ENCODE data around the gene PRXL2C.
A peak's percentile ranks its signal among the peaks of the same experiment; 100 is the strongest.

Gene PRXL2C

GRCh38 chr9:96626912-96627311 lies 28.2 kb downstream of the PRXL2C start:
- no peak for DNase-seq (ENCODE audit: insufficient read length, low spot score)
- FAIRE-seq: peak; percentile 20
- TF ChIP-seq POLR2A (IDR thresholded peaks at IDR 0.05; ENCODE audit: low read depth, low read length): no peak

GRCh38 chr9:96621618-96622017 lies 33.5 kb downstream of the PRXL2C start:
- no peak for TF ChIP-seq POLR2A (IDR thresholded peaks at IDR 0.05; ENCODE audit: low read depth, low read length)
- FAIRE-seq (no peak), DNase-seq (ENCODE audit: insufficient read length, low spot score) (peak; percentile 63)

- no peak for TF ChIP-seq POLR2A (IDR thresholded peaks at IDR 0.05; ENCODE audit: low read depth, low read length)
- no peak for FAIRE-seq
- DNase-seq (ENCODE audit: insufficient read length, low spot score): no peak
Measured at GRCh38 chr9:96620832-96621269, 34.3 kb downstream of the PRXL2C start.

GRCh38 chr9:96620181-96620514 lies 35.0 kb downstream of the PRXL2C start:
- no peak for TF ChIP-seq POLR2A (IDR thresholded peaks at IDR 0.05; ENCODE audit: low read depth, low read length)
- FAIRE-seq (no peak), DNase-seq (ENCODE audit: insufficient read length, low spot score) (no peak)

GRCh38 chr9:96619491-96620180 lies 35.5 kb downstream of the PRXL2C start, which contains the start of gene CDC14B:
Gene CDC14B, minus strand, starts transcription at chr9:96619843. Its CDS starts 465 bp downstream, at chr9:96619378.
- DNase-seq (ENCODE audit: insufficient read length, low spot score): peak; percentile 99
- peak; percentile 41; the same call in 1 of the 2 replicates for TF ChIP-seq POLR2A (IDR thresholded peaks at IDR 0.05; ENCODE audit: low read depth, low read length)
- FAIRE-seq: peak; percentile 91

- TF ChIP-seq POLR2A (IDR thresholded peaks at IDR 0.05; ENCODE audit: low read depth, low read length): no peak
- FAIRE-seq: no peak
Measured at GRCh38 chr9:96619124-96619465, 36.0 kb downstream of the PRXL2C start.

GRCh38 chr9:96618209-96619123 lies 36.7 kb downstream of the PRXL2C start:
- TF ChIP-seq POLR2A (IDR thresholded peaks at IDR 0.05; ENCODE audit: low read depth, low read length): no peak
- FAIRE-seq (peak; percentile 41), DNase-seq (ENCODE audit: insufficient read length, low spot score) (peak; percentile 96)

More at GRCh38 chr9:96619124-96619465, 36.0 kb downstream of the PRXL2C start:
- DNase-seq (ENCODE audit: insufficient read length, low spot score): no peak

- TF ChIP-seq POLR2A (IDR thresholded peaks at IDR 0.05; ENCODE audit: low read depth, low read length): no peak
- DNase-seq (ENCODE audit: insufficient read length, low spot score) (no peak), FAIRE-seq (no peak)
Measured at GRCh38 chr9:96617439-96618185, 37.5 kb downstream of the PRXL2C start.

- no peak for TF ChIP-seq POLR2A (IDR thresholded peaks at IDR 0.05; ENCODE audit: low read depth, low read length)
- no peak for DNase-seq (ENCODE audit: insufficient read length, low spot score)
- FAIRE-seq: no peak
Measured at GRCh38 chr9:96616817-96617438, 38.2 kb downstream of the PRXL2C start.

- no peak for DNase-seq (ENCODE audit: insufficient read length, low spot score)
- FAIRE-seq: no peak
- TF ChIP-seq POLR2A (IDR thresholded peaks at IDR 0.05; ENCODE audit: low read depth, low read length): no peak
Measured at GRCh38 chr9:96615411-96615810, 39.7 kb downstream of the PRXL2C start.

GRCh38 chr9:96614664-96615063 lies 40.5 kb downstream of the PRXL2C start:
- DNase-seq (ENCODE audit: insufficient read length, low spot score) (peak; percentile 38), FAIRE-seq (peak; percentile 67)

GRCh38 chr9:96612966-96613589 lies 42.0 kb downstream of the PRXL2C start:
- FAIRE-seq (no peak), DNase-seq (ENCODE audit: insufficient read length, low spot score) (no peak)
- TF ChIP-seq POLR2A (IDR thresholded peaks at IDR 0.05; ENCODE audit: low read depth, low read length): no peak

All from H54 (cell line).